Measurements from ENCODE around the gene RPL36.

RPL36 gene

DNA sequence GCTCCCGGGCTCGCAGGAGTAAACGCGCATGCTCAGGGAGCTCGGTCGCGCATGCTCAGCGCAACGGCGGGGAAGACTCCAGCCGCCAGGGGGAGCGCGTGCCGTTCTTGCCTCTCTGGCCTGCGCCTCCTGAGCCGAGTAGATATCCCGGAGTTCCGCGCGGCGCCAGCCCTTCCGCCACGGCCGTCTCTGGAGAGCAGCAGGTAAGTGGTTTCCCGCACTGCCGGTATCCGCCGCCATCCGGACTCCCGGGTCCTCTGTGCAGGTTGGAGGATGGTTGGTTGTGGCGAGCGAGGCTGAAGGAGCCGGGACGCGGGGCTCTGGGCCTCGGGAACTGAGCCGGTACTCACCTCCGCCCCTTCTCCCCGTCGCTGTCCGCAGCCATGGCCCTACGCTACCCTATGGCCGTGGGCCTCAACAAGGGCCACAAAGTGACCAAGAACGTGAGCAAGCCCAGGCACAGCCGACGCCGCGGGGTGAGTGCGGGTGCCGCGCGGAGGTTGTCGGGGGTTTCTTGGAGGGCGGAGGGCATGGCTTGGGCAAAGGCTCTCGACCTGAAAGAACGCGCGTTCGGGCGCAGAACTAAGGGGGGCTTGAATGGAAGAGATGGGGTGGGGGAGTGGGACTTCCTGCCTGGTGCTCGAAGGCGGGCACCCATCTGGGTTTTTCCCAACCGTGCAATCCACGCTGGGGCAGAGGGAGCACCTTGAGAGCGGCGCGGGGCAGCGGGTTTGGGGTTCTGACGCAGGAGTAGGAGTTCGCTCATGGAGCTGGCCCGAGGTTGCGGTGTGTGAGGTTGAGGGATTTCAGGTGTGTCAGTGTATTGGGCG is at the start of gene RPL36:
Gene RPL36 (plus strand): TSS at position 171 of the 830 bp plus-strand sequence. CDS start 213 bp downstream, at position 384.
- peak; percentile 94 for DNase-seq (ENCODE audit: low read depth)

DNA sequence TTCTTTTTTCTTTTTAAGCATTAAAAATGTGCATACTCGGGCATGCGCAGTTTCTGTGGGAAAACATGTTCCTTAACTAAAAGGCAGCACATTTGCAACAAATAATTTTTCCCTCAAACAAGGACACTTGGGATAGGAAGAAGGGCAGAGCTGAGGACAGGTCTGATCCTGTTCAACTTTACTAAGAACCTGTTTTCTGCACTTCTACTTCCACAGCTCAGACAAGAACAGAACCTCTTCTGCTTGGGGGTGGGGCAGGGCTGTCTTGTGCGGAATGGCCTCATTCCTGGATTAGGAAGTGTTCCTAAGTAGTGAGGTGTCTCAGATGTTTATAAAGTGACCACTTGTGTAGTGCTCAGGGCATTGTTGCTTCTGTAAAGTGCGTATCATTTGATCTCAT is 48.9 kb upstream of the RPL36 start:
- DNase-seq (ENCODE audit: low read depth): no peak

DNA sequence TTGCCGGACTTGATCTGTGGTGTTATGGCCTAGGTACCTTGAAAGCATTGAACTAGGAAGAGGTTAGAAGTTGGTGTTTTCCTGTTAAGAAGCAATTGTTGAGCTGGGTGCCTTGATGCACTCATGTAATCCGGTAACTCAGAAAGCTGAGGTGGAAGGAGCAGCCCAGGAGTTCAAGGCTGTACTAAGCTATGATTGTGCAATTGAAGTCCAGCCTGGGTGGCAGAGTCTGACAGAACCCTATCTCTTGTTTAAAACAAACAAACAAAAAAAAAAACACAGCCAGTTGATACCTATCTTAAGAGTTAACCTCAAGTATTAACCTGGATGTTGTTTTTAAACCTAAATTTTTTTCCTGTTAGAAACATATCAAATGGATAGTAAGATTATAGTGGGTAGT is 47.9 kb upstream of the RPL36 start:
- peak; percentile 63 for DNase-seq (ENCODE audit: low read depth)

DNA sequence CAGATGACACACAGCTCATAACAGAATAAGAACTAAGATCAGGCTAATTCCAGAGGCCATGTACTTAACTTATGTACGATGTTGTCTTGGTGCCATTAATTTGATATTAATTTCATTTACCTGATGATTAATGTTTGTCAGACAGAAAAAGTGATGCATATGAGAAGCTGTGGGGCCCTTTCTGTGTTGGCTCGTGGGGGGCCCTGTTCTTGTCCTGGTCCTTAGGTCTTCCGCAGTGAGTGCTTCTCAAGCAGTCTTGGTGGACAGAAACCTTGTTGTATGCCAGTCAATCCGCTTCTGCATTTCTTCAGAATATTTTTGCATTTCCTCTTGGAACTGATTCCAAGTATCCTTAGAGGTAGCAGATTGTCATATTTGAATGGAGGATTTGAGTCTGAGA is 47.0 kb upstream of the RPL36 start:
- no peak for DNase-seq (ENCODE audit: low read depth)

DNA sequence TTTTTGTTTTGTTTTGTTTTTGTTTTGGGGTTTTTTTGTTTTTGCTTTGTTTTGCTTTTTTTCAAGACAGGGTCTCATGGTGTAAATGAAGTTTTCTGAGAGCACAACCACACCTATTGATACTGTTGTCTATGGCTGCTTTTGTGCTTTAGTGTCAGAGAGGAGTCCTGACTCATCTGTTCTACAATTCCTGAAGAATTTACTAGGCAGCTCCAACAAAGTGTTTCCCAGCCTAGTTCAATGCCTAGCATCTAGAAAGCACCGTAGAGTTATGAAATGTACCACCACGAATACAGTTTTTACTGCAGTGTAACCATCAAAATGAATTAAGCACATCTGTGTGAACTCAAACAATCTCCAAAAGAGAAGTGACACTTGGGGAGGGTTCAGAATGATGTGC is 46.1 kb upstream of the RPL36 start:
- peak; percentile 64 for DNase-seq (ENCODE audit: low read depth)

DNA sequence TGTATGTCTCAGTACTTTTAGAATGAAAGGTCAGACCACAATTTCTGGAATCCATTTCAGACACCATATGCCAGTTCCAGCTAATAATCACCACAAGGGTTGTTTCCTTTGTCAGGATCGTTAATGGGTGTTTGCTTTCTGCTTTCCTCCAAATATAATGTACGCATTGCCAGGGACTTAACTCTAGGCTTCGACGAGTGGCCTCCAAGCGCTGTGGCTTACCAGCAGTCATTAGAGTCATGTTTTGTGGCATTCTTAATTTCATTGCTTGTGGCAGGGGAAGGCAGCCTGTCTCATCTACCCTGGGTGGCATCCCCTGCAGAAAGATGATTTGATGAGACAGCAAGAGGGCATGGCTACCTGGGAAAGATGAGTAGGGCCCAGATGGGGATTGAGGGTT is 44.7 kb upstream of the RPL36 start:
- no peak for DNase-seq (ENCODE audit: low read depth)

DNA sequence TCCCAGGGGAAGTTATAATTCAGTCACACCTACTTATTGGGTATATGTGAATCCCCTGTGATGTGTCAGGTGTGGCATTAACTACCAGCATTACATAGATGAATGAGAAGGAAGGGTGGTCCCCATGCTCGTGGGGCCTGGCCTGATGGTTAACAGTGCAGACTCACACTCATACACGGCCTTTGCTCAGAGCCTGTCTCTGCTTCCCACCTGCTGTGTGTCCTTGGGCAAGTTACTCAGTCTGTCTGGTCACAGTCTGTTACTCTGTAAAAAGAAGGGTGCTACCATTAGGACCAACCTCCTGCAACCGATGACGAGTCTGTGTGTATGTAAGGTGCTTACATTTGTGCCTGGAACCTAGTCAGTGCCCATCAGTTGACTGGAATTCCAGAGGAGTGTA is 43.4 kb upstream of the RPL36 start:
- DNase-seq (ENCODE audit: low read depth): no peak

DNA sequence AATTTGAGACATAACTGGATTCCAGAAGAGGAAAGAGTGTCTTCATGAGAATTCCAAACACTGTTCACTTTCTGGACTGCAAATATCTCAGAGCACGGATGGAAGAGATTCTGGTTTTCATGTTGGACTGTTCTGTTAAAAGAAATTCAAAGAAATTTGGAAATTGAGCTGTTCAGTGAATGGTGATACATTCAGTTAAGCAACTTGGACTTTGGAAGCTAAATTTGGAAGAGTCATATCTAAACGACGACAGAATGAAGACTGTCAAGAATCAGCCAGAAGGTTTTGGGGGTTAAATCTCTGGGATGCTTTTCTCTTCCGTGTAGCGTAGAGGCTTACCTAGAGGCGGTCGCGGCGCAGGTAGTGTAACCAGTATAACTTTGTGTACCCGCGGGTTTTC is 41.6 kb upstream of the RPL36 start:
- DNase-seq (ENCODE audit: low read depth): no peak

DNA sequence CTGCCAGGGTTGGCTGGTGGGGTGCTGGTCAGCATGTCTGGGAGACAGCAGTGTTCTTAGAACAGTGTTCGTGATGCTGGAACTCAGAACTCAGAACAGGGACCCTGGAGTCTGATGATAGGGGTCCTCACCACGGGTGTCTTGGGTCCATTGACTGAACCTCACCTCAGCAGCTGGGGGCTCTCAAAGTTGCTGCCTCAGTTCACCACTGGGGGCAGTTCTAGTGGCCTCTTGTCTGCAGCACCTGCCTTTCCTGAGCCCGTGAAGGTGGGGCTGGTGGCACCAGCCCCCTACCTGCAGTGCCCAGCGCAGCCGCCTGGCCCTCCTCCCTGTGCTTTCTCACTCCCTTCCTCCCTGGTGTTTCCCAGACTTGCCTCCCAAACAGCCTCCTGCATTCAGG is 38.7 kb upstream of the RPL36 start:
- DNase-seq (ENCODE audit: low read depth): no peak

DNA sequence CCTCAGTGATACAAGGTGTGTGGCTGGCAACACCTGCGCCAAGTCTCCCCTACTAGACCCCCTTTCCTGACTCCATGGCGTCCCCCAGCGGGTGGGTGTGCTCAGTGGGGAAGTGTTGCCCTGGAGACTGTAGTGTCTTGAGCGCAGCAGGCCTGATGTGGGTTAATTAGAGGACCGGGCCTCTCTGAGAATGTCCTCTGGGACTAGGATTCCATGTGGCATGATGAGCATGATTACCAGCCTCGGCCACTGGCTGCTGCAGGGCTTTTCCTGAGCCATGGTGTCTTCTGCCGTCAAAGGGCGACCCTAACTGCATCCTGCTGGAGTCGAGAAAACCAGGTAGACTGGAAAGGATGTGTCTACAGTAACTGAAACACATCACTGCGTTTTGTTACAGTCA is 37.8 kb upstream of the RPL36 start:
- DNase-seq (ENCODE audit: low read depth): no peak

DNA sequence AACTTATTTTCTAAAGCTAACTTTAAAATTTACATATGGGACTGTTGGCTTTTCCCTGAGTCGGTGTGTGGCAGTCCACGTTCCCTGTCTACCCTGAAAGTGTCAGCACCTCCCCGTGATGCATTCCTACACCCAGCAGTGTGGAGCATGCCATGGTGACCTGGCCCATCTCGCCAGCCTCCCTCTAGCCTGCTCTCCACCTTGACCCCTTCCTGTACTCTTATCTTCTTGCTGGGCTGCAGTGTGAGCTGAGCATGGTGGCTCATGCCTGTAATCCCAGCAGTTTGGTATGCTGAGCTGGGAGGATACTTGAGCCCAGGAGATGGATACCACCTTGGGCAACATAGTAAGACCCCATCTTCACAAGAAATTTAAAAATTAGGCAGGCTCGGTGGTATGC is 35.2 kb upstream of the RPL36 start:
- DNase-seq (ENCODE audit: low read depth): no peak

DNA sequence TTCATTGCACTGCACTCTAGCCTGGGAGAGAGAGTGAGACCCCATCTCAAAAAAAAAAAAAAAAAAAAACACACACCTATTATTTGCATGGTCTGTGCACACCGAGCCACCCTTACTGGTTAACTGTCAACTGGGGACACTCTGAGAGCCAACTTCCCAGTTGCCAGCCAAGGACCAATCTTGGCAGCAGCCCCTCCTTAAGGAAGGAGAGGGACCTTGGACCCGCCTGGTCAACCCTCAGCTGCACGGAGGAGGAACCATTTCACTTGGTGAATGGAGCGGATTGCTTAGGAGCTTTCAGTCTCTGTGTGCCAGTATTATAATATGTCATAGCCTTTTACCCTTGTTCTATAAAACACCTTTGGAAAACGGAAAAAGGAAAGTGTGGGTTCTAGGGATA is 34.7 kb upstream of the RPL36 start:
- DNase-seq (ENCODE audit: low read depth): no peak

DNA sequence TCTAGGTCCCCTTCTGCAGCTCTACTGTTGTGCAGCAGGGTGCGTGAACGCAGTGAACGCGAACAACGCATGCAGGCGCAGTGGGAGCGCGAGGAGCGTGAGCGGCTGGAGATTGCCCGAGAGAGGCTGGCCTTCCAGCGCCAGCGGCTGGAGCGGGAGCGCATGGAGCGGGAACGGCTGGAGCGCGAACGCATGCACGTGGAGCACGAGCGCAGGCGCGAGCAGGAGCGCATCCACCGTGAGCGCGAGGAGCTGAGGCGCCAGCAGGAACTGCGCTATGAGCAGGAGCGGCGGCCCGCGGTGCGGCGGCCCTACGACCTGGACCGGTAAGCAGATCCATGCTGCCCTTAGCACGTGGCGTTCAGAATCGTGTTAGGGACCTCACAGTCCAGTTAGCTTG is 28.6 kb upstream of the RPL36 start:
- no peak for DNase-seq (ENCODE audit: low read depth)

DNA sequence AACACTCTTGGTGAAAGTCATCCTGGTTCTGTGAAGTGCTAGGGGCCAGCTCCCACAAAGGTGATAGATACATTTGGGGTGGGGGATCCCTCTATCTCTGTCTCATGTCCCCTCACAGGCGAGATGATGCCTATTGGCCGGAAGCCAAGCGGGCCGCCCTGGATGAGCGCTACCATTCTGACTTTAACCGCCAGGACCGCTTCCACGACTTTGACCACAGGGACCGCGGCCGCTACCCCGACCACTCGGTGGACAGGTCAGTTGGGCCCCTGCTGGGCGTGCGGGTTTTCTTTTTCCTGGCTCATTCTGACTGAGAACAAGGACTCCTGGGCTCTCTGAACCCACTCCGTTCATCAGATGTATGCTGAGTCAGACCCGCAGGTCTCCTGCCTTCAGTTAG is 26.2 kb upstream of the RPL36 start:
- no peak for DNase-seq (ENCODE audit: low read depth)

DNA sequence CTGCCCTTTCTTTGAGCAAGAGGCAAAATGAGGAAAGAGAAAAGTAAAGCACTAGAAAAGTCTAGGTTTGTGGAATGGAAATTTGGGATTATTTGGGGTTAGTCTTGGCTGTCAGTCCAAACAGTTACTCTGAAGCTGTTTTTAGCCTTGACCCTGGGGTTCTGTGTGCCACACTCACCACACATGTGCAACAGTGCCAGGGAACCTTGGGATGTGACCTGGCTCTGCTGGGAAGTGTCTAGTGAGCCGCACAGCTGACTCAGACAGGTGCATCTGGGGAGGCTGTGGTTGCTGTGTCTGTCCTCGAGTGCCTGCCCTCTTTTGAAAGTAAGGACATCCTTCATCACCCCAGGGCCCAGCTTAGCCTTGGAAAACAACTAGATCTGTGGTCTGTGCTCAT is 25.6 kb upstream of the RPL36 start:
- no peak for DNase-seq (ENCODE audit: low read depth)

DNA sequence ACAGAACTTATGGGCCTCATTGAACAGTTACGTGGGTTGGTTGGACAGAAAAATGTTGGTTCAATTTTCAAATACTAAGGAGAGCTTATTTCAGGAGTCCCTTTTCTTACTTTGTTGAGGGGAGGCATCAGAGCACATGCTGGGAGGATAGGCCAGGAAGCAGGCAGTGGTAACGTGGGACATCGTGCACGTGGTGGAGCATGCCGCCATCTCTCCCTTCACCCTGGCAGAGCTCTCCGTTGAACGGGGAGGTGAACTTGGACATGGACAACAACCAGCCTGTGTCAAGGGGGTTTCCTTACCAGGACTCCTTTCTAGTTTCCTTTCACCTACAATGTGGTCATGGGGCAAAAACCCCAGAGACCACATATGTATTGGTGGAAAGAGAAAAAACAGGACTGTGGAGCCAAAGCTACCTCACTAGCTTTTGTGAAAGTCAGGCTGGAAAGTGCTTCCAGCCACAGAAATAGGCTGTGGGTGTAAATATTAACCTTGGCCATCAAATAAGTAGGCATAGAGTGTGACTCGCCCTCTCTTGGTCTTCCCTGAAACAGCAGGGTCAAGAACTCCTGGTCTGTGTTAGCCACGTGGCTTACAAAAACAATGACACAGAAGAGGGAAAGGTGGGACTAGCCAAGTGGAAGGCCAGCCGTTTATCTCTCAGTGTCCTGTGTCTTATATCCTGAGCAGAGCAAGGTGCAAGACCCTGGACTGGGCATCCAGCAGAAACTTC is 24.1 kb upstream of the RPL36 start:
- DNase-seq (ENCODE audit: low read depth): peak; percentile 80

DNA sequence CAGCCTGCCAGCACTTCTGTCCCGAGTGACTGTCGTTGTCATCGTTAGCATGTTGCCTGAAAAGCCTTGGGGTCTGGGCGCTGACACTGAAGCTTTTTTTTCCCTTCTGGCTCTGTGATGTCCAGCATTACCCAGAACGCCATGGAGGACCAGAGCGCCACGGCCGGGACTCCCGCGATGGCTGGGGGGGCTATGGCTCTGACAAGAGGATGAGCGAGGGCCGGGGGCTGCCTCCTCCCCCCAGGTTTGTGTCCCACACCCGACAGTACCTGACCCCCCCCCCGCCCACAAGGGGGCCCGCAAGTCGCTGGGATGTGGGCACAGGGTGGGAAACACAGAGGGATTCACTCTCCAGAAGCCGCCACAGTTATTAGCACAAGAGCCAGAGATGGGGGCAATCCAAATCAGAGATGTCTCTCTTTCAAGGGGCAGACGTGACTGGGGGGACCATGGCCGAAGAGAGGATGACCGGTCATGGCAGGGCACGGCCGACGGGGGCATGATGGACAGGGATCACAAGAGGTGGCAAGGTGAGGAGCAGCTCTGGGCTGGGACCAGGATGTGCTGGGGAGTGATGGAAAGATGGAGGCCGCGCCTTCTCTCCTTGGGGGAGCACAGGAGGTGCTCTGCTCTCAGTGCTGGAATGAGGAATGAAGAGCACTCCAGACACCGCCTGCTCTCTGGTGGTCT is 23.0 kb upstream of the RPL36 start:
- no peak for DNase-seq (ENCODE audit: low read depth)

DNA sequence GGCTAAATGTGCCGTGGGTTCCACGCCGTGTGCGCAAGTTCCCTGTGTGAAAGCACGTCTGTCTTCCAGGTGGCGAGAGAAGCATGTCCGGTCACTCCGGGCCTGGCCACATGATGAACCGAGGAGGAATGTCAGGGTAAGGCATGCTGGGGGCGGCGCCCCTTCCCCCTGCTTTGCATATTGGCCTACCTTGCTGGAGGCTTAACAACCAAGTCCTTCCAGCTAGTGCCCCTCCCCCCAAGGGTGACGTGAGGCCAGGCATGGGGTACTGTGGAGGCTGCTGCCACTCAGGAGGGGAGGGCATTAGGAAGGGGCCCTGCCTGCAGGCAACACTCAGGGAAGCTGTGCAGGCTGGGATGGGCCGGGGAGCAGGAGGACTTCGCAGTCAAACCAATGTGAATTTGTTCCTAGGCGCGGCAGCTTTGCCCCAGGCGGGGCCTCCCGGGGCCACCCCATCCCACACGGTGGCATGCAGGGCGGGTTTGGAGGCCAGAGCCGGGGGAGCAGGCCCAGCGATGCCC is 22.3 kb upstream of the RPL36 start:
- DNase-seq (ENCODE audit: low read depth): no peak

DNA sequence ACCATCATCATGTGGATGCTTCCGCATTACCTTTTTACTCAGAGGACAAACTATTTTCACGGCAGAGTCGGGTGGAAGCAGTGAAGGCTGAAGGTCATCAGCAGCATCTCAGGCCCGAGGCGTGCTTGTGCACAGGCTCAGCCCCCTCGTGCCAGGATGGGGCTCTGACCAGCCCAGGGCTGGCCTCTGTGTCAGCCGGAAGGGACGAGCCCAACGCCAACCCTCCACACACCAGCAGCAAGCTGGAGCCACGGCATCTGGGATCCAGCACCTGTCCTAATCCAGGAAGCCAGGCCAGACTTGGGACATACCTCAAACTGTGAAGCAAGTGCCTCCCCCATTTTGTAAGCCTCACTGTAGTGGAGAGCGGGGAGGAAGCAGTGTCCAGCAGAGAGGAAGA is 20.9 kb upstream of the RPL36 start:
- DNase-seq (ENCODE audit: low read depth): no peak

DNA sequence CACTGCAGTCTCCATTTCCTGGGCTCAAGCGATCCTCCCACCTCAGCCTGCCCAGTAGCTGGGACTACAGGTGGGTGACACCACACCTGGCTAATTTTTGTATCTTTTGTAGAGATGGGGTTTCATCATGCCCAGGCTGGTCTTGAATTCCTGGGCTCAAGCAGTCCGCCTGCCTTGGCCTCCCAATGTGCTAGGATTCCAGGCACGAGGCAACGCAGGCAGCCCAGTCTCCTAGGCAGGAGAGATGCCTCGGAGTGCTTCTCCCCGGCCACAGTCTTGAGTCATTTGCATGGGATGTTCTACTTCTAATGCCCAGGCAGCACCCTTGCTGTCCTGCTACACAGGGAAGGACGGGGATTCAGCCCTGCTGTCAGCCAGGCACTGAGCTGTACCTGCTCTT is 18.5 kb upstream of the RPL36 start:
- DNase-seq (ENCODE audit: low read depth): no peak

DNA sequence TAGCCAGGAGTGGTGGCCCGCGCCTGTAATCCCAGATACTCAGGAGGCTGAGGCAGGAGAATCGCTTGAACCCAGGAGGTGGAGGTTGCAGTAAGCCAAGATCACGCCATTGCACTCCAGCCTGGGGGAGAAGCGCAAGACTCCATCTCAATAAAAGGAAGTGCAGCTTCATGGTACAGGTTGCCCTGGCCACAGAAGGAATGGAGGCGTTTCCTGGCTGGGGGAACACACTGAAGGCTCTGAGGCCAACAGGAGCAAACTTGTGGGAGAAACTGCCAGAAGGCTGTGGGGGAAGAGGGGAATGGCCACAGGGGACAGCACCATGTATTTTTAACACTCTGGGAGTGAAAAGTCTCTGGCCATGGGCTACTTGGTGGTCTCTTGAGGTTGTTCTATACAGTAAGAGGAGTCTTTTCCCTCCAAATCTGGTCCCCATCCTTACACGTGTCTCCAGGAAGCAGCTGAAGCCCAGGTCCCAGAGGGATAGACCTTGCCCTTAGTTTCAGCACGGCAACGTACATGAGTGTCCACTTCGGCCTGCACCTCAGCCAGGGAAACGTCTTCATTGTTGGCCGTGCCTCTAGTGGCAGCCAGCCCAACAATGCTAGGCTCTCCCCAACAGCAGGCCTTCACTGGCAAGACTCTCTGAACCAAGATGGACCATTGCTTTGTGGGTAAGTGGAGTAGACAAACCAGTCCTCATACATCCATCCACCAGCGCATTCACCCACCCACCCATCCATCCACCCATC is 17.2 kb upstream of the RPL36 start:
- no peak for DNase-seq (ENCODE audit: low read depth)

DNA sequence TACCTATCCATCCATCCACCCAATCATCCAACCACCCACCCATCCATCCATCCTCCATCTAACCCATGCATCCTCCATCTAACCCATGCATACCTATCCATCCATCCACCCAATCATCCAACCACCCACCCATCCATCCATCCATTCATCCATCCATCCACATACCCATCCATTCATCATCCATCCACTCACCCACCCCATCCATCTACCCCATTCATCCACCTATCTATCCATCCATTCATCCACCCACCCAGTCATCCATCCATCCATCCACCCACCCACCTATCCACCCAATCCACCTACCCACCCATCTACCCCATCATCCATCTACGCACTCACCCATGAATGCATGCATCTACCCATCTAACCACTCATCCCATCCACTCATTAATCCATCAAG is 16.3 kb upstream of the RPL36 start:
- DNase-seq (ENCODE audit: low read depth): no peak
